GM12878 (cell line): ENCODE measurements around the gene ALKBH2. TPM values are rescaled to one million over a fixed set of nuclear protein-coding genes. Genes with fewer than 3 reads are reported as not detected.
A peak's percentile ranks its signal among the peaks of the same experiment; 100 is the strongest.
"Not testable (repeated sequence)": the region's sequence is repeated elsewhere in the genome, so short reads cannot be mapped to it uniquely, and the experiment has no call there.

Experiments
- ATAC-seq: fragments of 200-7000 bp; cut with Tn5 transposase; 3 replicates; pipeline ENCODE4 v1.9.1; 2020; ENCODE audit warnings: mild to moderate bottlenecking, moderate library complexity
- BruUV-seq: library from RNA; stranded (reverse); fragments of 400-500 nt; replicated peaks from 2 replicates; lab custom pipeline; 2021; lab: Mats Ljungman, UMichigan
- CTCF ChIA-PET: fragments of 300-600 bp; sonication (Branson Sonifier 250); formaldehyde crosslinking; extraction: SDS; loops from one replicate; lab custom pipeline; 2021; ENCODE audit warnings: inconsistent platforms; lab: Yijun Ruan, JAX
- POLR2A ChIA-PET: fragments of 350-600 bp; formaldehyde crosslinking; extraction: SDS; loops from one replicate; lab custom pipeline; 2021; ENCODE audit warnings: inconsistent platforms; lab: Charles Lee
- RAD21 ChIA-PET: fragments of 300-600 bp; sonication (Branson Sonifier 250); formaldehyde crosslinking; loops from one replicate; lab custom pipeline; 2023; ENCODE audit warnings: antibody characterized with exemption; ENCODE audit not compliant: unreplicated experiment; lab: Charles Lee
- SMC1A ChIA-PET: fragments of 300-600 bp; sonication (Branson Sonifier 250); formaldehyde crosslinking; loops from one replicate; lab custom pipeline; 2023; ENCODE audit not compliant: unreplicated experiment, uncharacterized antibody; lab: Charles Lee
- DNase-seq: peaks from one replicate; pipeline ENCODE4 v3.0.0-alpha.2; 2011; ENCODE audit warnings: low read depth, low spot score
- FAIRE-seq: peaks from 3 replicates; lab custom pipeline; 2011; peaks lifted over from hg19 to GRCh38; lab: Jason Lieb, UNC
- H2AFZ ChIP-seq: 2 replicates; pipeline ENCODE4 v1.6.0; 2011; ENCODE audit warnings: low read depth, low read length, control low read depth; ENCODE audit not compliant: control insufficient read depth
- H3K27ac ChIP-seq: 2 replicates; pipeline ENCODE4 v1.5.1; 2011; ENCODE audit warnings: control low read depth; ENCODE audit not compliant: control insufficient read depth, insufficient read depth
- H3K27me3 ChIP-seq, 2 experiments: replicated peaks in 1 of 2; 2 replicates each; pipeline versions ENCODE4 v1.6.0 to v1.6.1; 2011; ENCODE audit warnings: low read length in 1 of 2; ENCODE audit not compliant: control insufficient read depth in 2 of 2, insufficient read depth in 2 of 2
- H3K36me3 ChIP-seq, 2 experiments: 2 replicates each; pipeline ENCODE4 v1.5.1; 2011; ENCODE audit warnings: low read length in 1 of 2; ENCODE audit not compliant: control insufficient read depth in 2 of 2, insufficient read depth in 2 of 2
- H3K4me1 ChIP-seq: 2 replicates; pipeline ENCODE4 v1.6.1; 2011; ENCODE audit warnings: mild to moderate bottlenecking, low read length, moderate library complexity, mixed read lengths; ENCODE audit not compliant: control insufficient read depth, insufficient read depth
- H3K4me2 ChIP-seq: 2 replicates; pipeline ENCODE4 v1.6.0; 2011; ENCODE audit warnings: control low read depth; ENCODE audit not compliant: control insufficient read depth, insufficient read depth
- H3K4me3 ChIP-seq: fragments of 200-600 bp; sonication (generic); 2 replicates; pipeline ENCODE4 v1.5.1; 2016
- H3K79me2 ChIP-seq: 2 replicates; pipeline ENCODE4 v1.6.0; 2011; ENCODE audit warnings: low read length; ENCODE audit not compliant: control insufficient read depth, insufficient read depth
- H3K9ac ChIP-seq: 2 replicates; pipeline ENCODE4 v1.8.0; 2011; ENCODE audit warnings: low read length, control low read depth, mixed read lengths; ENCODE audit not compliant: control insufficient read depth, insufficient read depth
- H3K9me3 ChIP-seq: replicated peaks from 3 replicates; pipeline ENCODE4 v1.5.1; 2011; ENCODE audit warnings: mild to moderate bottlenecking, low read length; ENCODE audit not compliant: control insufficient read depth, insufficient read depth
- H4K20me1 ChIP-seq: 2 replicates; pipeline ENCODE4 v1.6.0; 2011; ENCODE audit not compliant: control insufficient read depth, insufficient read depth
- CTCF ChIP-seq, 3 experiments: IDR thresholded peaks in 2 of 3; conservative IDR thresholded peaks in 1 of 3; 2 replicates each; pipeline ENCODE4 v1.5.1; 2011; ENCODE audit warnings: low read depth in 3 of 3, low read length in 3 of 3, mild to moderate bottlenecking in 3 of 3, control low read depth in 2 of 3, moderate library complexity in 2 of 3, inconsistent platforms in 1 of 3, mixed read lengths in 1 of 3; ENCODE audit not compliant: control insufficient read depth in 2 of 3, insufficient read depth in 1 of 3; ENCODE audit errors: extremely low read depth in 1 of 3
- GABPA ChIP-seq: IDR thresholded peaks from 2 replicates; pipeline ENCODE4 v1.6.1; 2014; ENCODE audit warnings: antibody characterized with exemption, low read depth, mild to moderate bottlenecking, inconsistent platforms
- SP1 ChIP-seq: IDR thresholded peaks from one replicate; pipeline ENCODE4 v1.6.1; 2011; ENCODE audit warnings: low read depth, low read length
- SRF ChIP-seq, 2 experiments: IDR thresholded peaks; 2 replicates each; pipeline ENCODE4 v1.6.1; 2011; ENCODE audit warnings: low read depth in 2 of 2, low read length in 2 of 2, mild to moderate bottlenecking in 1 of 2, moderate library complexity in 1 of 2
- WGBS: methylation state at CpG from one replicate; pipeline ENCODE4 v1.1.6; 2016; ENCODE audit warnings: low lambda C conversion rate; ENCODE audit not compliant: insufficient replicate concordance, insufficient coverage; ENCODE audit errors: missing lambda C conversion rate; 5-methylcytosine and 5-hydroxymethylcytosine counted together
- in situ Hi-C: fragments of 300-500 bp; cut with MboI; formaldehyde crosslinking; loops from 9 replicates; pipeline ENCODE4 v1.14.3; 2018; ENCODE audit warnings: mixed read lengths
- intact Hi-C: fragments of 100-400 bp; cut with micrococcal nuclease; formaldehyde crosslinking; loops from one replicate; pipeline ENCODE4 v1.14.2; 2022; ENCODE audit not compliant: unreplicated experiment
- polyA plus RNA-seq, 11 experiments: library from polyadenylated mRNA; depleted of rRNA in 4 of 11; unstranded in 6 of 11; stranded (reverse) in 5 of 11; fragments of >200 nt; fragmentation: Nextera tagmentation in 4 of 11; fragmentation: Illumina TruSeq in 1 of 11; extraction: Ambion mirVana in 4 of 11; extraction: Trizol in 1 of 11; gene quantifications; 1 replicate in 1 of 11; 2 replicates in 10 of 11; pipeline versions ENCODE4 v1.2.1 to v1.2.3, GENCODE V29; 2011 to 2016; ENCODE audit warnings: inconsistent platforms in 2 of 11, missing spikeins in 2 of 11, low read depth in 1 of 11
- total RNA-seq, 4 experiments: library from RNA; depleted of rRNA in 3 of 4; stranded (reverse); fragments of >200 nt in 3 of 4; fragmentation: Illumina TruSeq in 1 of 4; extraction: Trizol in 1 of 4; gene quantifications; 2 replicates each; pipeline versions ENCODE4 v1.2.1 to v1.2.3, GENCODE V29; 2013 to 2021

ALKBH2 gene
- total and polyA plus RNA-seq, 10 of the 15 experiments (the other 5 are each of a cell fraction or from before 2014, with no cell fraction given): 5.6 to 40.3 (median 31.2) TPM

DNA sequence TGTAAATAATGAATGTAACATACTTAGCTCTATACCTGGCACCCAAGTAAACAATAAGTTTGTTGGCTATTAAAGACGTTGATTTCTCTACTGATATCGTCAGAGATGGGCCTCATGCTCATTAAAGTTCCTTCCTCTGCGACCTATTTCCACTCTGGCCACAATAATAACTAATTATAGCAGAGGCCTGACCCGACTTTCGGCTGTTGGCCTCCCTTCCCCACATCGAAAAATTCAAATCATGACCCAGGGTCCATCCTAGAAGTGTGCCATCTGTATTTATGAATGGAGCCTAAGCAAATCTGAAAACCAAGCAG, 41.2 kb downstream of the ALKBH2 start:
- Histone ChIP-seq H4K20me1 (no peaks in the 10 kb centered on the region), H3K27me3 (no peaks in the 10 kb centered on the region), H3K27ac (no peak overlapping the region), H3K9me3 (no peaks in the 10 kb centered on the region), H3K4me2 (peak overlapping the region; percentile 94), H3K4me3 (peak overlapping the region; percentile 83), H3K9ac (no peak overlapping the region; the same call in 1 of the 2 replicates), H2AFZ (peak overlapping the region; percentile 83), H3K79me2 (peaks cover 14% of the 10 kb centered on the region), H3K36me3 (no peaks in the 10 kb centered on the region), H3K4me1 (peaks cover 8% of the 10 kb centered on the region; the same call in 1 of the 2 replicates)
- TF ChIP-seq SP1 (no peak), CTCF (IDR thresholded peaks at IDR 0.05 in 2 of 3, conservative IDR thresholded peaks at IDR 0.05 in 1 of 3; ENCODE audit: control insufficient read depth in 2 of 3, extremely low read depth in 1 of 3, insufficient read depth in 1 of 3, low read depth in 3 of 3, low read length in 3 of 3) (no peak), SRF (IDR thresholded peaks at IDR 0.05; ENCODE audit: low read depth in 2 of 2, low read length in 2 of 2) (no peak), GABPA (no peak)
- no peak for ATAC-seq
- SMC1A ChIA-PET: interaction anchor here (0.8 kb wide), 1 partner anchor 41 kb away, joined by 3 read pairs; no protein-coding TSS in a partner anchor
- CTCF ChIA-PET: interaction anchor here (4.0 kb wide), 1 partner anchor 41 kb away, joined by 33 read pairs; the partner anchor contains the start of gene ALKBH2
- peak; percentile 27 for FAIRE-seq
- POLR2A ChIA-PET: interaction anchor here (0.6 to 1.5 kb wide), 3 partner anchors 144 to 388 kb away, joined by 3 to 4 read pairs (median 3); partner anchors contain the start of gene SSH1
- 2% methylated on average over 6 of the region's 6 CpGs for WGBS
- BruUV-seq: no TSS peak
- intact Hi-C loops (no loop called here), in situ Hi-C loops (no loop called here)
- DNase-seq: no peak
- RAD21 ChIA-PET: interaction anchor here (0.7 to 1.3 kb wide), 2 partner anchors 17 to 195 kb away, joined by 3 read pairs; partner anchors contain the start of gene SSH1

DNA sequence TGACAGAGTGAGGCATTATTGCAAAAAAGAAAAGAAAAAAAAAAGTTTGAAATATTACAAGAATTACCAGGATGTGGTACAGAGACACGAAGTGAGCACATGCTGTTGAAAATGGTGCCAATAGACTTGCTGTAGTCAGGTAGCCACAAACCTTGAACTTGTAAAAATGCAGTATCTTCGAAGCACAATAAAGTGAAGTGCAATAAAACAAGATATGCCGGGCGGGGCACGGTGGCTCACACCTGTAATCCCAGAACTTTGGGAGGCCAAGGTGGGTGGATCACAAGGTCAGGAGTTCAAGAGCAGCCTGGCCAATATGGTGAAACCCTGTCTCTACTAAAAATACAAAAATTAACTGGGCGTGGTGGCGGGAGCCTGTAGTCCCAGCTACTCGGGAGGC, 43.5 kb downstream of the ALKBH2 start:
- H4K20me1 ChIP-seq, H3K9me3 ChIP-seq, H3K9ac ChIP-seq, SMC1A ChIA-PET, POLR2A ChIA-PET, H3K4me3 ChIP-seq, H3K27me3 ChIP-seq, H3K4me2 ChIP-seq, in situ Hi-C loops, DNase-seq, intact Hi-C loops, ATAC-seq, H3K27ac ChIP-seq, H3K4me1 ChIP-seq, RAD21 ChIA-PET, FAIRE-seq, H3K36me3 ChIP-seq, CTCF ChIA-PET, BruUV-seq, H2AFZ ChIP-seq: not testable (repeated sequence)
- 76% methylated on average over 8 of the region's 8 CpGs for WGBS
- H3K79me2 ChIP-seq: peaks cover 14% of the 10 kb centered on the region

GRCh38 chr12:109048706-109049105, 44.6 kb downstream of the ALKBH2 start:
- H3K36me3 ChIP-seq, FAIRE-seq, H3K9ac ChIP-seq, H3K27me3 ChIP-seq, BruUV-seq, H3K4me3 ChIP-seq, RAD21 ChIA-PET, H3K4me1 ChIP-seq, POLR2A ChIA-PET, DNase-seq, H4K20me1 ChIP-seq, H3K4me2 ChIP-seq, H3K79me2 ChIP-seq, H2AFZ ChIP-seq, CTCF ChIA-PET, H3K9me3 ChIP-seq, intact Hi-C loops, in situ Hi-C loops, ATAC-seq, H3K27ac ChIP-seq: not testable (repeated sequence)
- SMC1A ChIA-PET: interaction anchor here (0.7 kb wide), 1 partner anchor 116 kb away, joined by 3 read pairs; no protein-coding TSS in a partner anchor
- 81% methylated on average over 3 of the region's 3 CpGs for WGBS
